GM23248 (cell line): ENCODE measurements around the gene IGF1R. TPM values are rescaled to one million over a fixed set of nuclear protein-coding genes. Genes with fewer than 3 reads are reported as not detected.

ENCODE experiments used
- DNase-seq: peaks from one replicate; pipeline ENCODE4 v3.0.0-alpha.2; 2015
- H2AFZ ChIP-seq: fragments of 200-600 bp; sonication (generic); 2 replicates; pipeline ENCODE4 v1.6.1; 2016; ENCODE audit warnings: antibody characterized with exemption
- H3F3A ChIP-seq: fragments of 200-600 bp; sonication (generic); 2 replicates; pipeline ENCODE4 v1.6.1; 2016; ENCODE audit warnings: mild to moderate bottlenecking, antibody characterized with exemption, mixed run types; ENCODE audit not compliant: insufficient read depth
- H3K27ac ChIP-seq: fragments of 200-600 bp; sonication (generic); 2 replicates; pipeline ENCODE4 v1.5.1; 2016; ENCODE audit warnings: mild to moderate bottlenecking
- H3K27me3 ChIP-seq: fragments of 200-600 bp; sonication (generic); replicated peaks from 2 replicates; pipeline ENCODE4 v1.6.1; 2016; ENCODE audit warnings: mild to moderate bottlenecking; ENCODE audit not compliant: insufficient read depth
- H3K36me3 ChIP-seq: fragments of 200-600 bp; sonication (generic); 2 replicates; pipeline ENCODE4 v1.6.1; 2016; ENCODE audit warnings: low read depth, mild to moderate bottlenecking
- H3K4me1 ChIP-seq: fragments of 200-600 bp; sonication (generic); 2 replicates; pipeline ENCODE4 v1.6.1; 2016; ENCODE audit warnings: mild to moderate bottlenecking; ENCODE audit not compliant: insufficient read depth
- H3K4me2 ChIP-seq: fragments of 200-600 bp; sonication (generic); one replicate; pipeline ENCODE4 v1.6.1; 2016; ENCODE audit warnings: mild to moderate bottlenecking; ENCODE audit not compliant: unreplicated experiment
- H3K4me3 ChIP-seq: fragments of 200-600 bp; sonication (generic); 2 replicates; pipeline ENCODE4 v1.5.1; 2016; ENCODE audit warnings: mild to moderate bottlenecking
- H3K79me2 ChIP-seq: fragments of 200-600 bp; sonication (generic); 2 replicates; pipeline ENCODE4 v1.6.1; 2016; ENCODE audit warnings: mild to moderate bottlenecking; ENCODE audit not compliant: insufficient read depth
- H3K9ac ChIP-seq: fragments of 200-600 bp; sonication (generic); 2 replicates; pipeline ENCODE4 v1.6.1; 2016; ENCODE audit warnings: mild to moderate bottlenecking
- H3K9me2 ChIP-seq: fragments of 200-600 bp; sonication (generic); 2 replicates; pipeline ENCODE4 v1.6.1; 2016; ENCODE audit warnings: mixed run types, mild to moderate bottlenecking, moderate library complexity; ENCODE audit not compliant: insufficient read depth
- H3K9me3 ChIP-seq: fragments of 200-600 bp; sonication (generic); one replicate; pipeline ENCODE4 v1.6.1; 2017; ENCODE audit warnings: low read depth
- H4K20me1 ChIP-seq: fragments of 200-600 bp; sonication (generic); 2 replicates; pipeline ENCODE4 v1.6.0; 2016; ENCODE audit not compliant: insufficient read depth
- EZH2 ChIP-seq: fragments of 200-600 bp; sonication (generic); IDR thresholded peaks from 2 replicates; pipeline ENCODE4 v1.6.1; 2018; ENCODE audit warnings: antibody characterized with exemption, mild to moderate bottlenecking; ENCODE audit not compliant: insufficient read depth, poor library complexity, severe bottlenecking
- EZH2phosphoT487 ChIP-seq: fragments of 200-600 bp; sonication (generic); IDR thresholded peaks from 2 replicates; pipeline ENCODE4 v1.6.1; 2018; ENCODE audit warnings: antibody characterized with exemption, moderate library complexity, mild to moderate bottlenecking, low read depth; ENCODE audit not compliant: insufficient read depth
- WGBS, 2 experiments: methylation state at CpG; one replicate each; pipeline ENCODE4 v1.1.6; 2015 to 2017; ENCODE audit warnings: low lambda C conversion rate in 2 of 2, low coverage in 1 of 2; ENCODE audit errors: missing lambda C conversion rate in 2 of 2; 5-methylcytosine and 5-hydroxymethylcytosine counted together
- in situ Hi-C: fragments of 300-500 bp; cut with MboI; formaldehyde crosslinking; loops from 2 replicates; pipeline ENCODE4 v1.15.0; 2020
- polyA plus RNA-seq: library from polyadenylated mRNA; unstranded; fragments of >200 nt; fragmentation: Nextera tagmentation; extraction: Ambion mirVana; gene quantifications from 2 replicates; pipeline ENCODE4 v1.2.1, GENCODE V29; 2016
- total RNA-seq: library from RNA; depleted of rRNA; stranded (reverse); fragments of >200 nt; shearing (Covaris generic); gene quantifications from 2 replicates; pipeline ENCODE4 v1.2.3, GENCODE V29; 2014

The IGF1R gene
- total and polyA plus RNA-seq, 2 experiments from 2014 or later = 22.0 to 48.6 TPM

GRCh38 chr15:98794211-98794610 lies 145.9 kb downstream of the IGF1R start:
- 84 to 88% methylated on average over 4 of the region's 4 CpGs for WGBS, 2 experiments
- H3K4me3 ChIP-seq = no peak overlapping the region
- no peaks in the 10 kb centered on the region for H3K27me3 ChIP-seq
- no peaks in the 10 kb centered on the region for H3K9me2 ChIP-seq
- no peak overlapping the region for H3K4me2 ChIP-seq
- in situ Hi-C loops = no loop called here
- no peak overlapping the region for H2AFZ ChIP-seq
- H3K79me2 ChIP-seq = peaks cover 100% of the 10 kb centered on the region
- peaks cover 20% of the 10 kb centered on the region for H4K20me1 ChIP-seq
- H3K4me1 ChIP-seq = peaks cover 39% of the 10 kb centered on the region
- TF ChIP-seq EZH2phosphoT487 (no peak), EZH2 (no peak)
- no peaks in the 10 kb centered on the region for H3K36me3 ChIP-seq
- DNase-seq = no peak
- H3F3A ChIP-seq = peaks cover 18% of the 10 kb centered on the region; the same call in 1 of the 2 replicates
- no peak overlapping the region for H3K9ac ChIP-seq
- H3K9me3 ChIP-seq = no peaks in the 10 kb centered on the region
- no peak overlapping the region for H3K27ac ChIP-seq

DNA sequence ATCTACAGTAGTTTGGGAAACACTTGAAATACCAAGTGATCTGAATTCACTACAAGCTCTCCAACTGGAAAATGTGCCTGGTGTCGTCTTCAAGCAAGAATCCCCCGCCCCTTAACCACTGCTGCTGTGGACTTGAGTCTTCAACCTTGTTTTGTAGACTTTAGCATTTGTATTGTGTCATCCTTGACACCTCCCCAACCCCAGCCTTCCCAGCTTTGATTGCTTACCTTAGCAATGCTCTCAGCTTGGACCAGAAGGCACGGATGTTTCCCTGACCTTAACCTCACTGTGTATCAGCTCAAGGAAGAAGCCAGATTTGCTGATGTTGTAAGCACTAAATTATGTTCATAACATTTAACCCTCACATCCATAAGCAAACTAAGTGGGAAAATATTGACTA lies 146.4 kb downstream of the IGF1R start:
- in situ Hi-C loops = no loop called here
- Histone ChIP-seq H3K4me1 (peaks cover 44% of the 10 kb centered on the region), H2AFZ (no peak overlapping the region), H3K36me3 (no peaks in the 10 kb centered on the region), H3K27ac (no peak overlapping the region), H3K4me3 (no peak overlapping the region), H3F3A (peaks cover 24% of the 10 kb centered on the region; the same call in 1 of the 2 replicates), H3K9me2 (no peaks in the 10 kb centered on the region), H3K4me2 (no peak overlapping the region), H3K27me3 (no peaks in the 10 kb centered on the region), H4K20me1 (peaks cover 25% of the 10 kb centered on the region), H3K9me3 (no peaks in the 10 kb centered on the region), H3K79me2 (peaks cover 100% of the 10 kb centered on the region), H3K9ac (no peak overlapping the region)
- WGBS, 2 experiments = 62 to 65% methylated on average over 3 of the region's 3 CpGs
- DNase-seq = no peak
- no peak for TF ChIP-seq EZH2
- TF ChIP-seq EZH2phosphoT487 = no peak

GRCh38 chr15:98795980-98796379 lies 147.6 kb downstream of the IGF1R start:
- H3K27ac ChIP-seq = no peak overlapping the region
- H3K36me3 ChIP-seq = no peaks in the 10 kb centered on the region
- no peaks in the 10 kb centered on the region for H3K9me2 ChIP-seq
- 92 to 94% methylated on average over 10 of the region's 10 CpGs for WGBS, 2 experiments
- H3F3A ChIP-seq = peaks cover 31% of the 10 kb centered on the region
- H4K20me1 ChIP-seq = peaks cover 31% of the 10 kb centered on the region
- H3K4me2 ChIP-seq = no peak overlapping the region
- peaks cover 99% of the 10 kb centered on the region for H3K79me2 ChIP-seq
- H3K4me1 ChIP-seq = peaks cover 49% of the 10 kb centered on the region
- H3K9me3 ChIP-seq = no peaks in the 10 kb centered on the region
- H3K4me3 ChIP-seq = no peak overlapping the region
- in situ Hi-C loops = no loop called here
- TF ChIP-seq EZH2phosphoT487 (no peak), EZH2 (no peak)
- H3K9ac ChIP-seq = no peak overlapping the region
- no peak overlapping the region for H2AFZ ChIP-seq
- no peak for DNase-seq
- no peaks in the 10 kb centered on the region for H3K27me3 ChIP-seq

DNA sequence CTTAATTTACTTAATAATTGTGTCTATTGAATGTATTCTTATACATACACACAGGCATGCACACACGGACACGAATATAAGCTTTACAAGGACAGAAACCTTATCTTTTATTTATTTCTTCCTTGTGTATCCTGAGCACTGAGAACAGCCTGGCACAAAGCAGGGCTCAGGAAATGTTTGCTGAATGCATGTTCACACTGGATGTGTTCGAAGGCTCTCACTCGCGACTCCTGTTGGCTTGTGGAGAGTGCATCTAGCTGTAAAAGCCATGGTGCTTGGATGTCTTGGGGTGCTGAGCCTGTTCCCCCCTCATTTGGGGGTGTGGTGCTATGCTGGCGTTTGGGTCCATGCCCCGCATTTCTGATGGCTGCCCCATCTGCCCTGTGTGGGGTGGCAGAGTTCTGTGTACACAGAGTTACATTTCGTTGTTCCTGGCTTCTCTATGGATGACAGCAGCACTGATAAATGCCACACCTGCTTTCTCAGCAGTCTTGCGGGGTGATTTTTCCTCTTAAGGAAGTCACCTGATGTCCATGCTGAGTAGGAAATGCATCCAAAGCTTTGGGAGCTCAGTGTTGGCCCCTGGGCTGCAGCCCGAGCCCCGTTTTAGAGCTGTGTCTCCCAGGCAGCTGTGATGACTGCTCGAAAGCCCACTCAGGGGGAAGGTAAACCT lies 148.5 kb downstream of the IGF1R start:
- TF ChIP-seq EZH2 (no peak), EZH2phosphoT487 (no peak)
- Histone ChIP-seq H3K4me3 (no peak overlapping the region), H3K9me3 (no peaks in the 10 kb centered on the region), H3K4me2 (no peak overlapping the region), H3K27ac (no peak overlapping the region), H3F3A (peaks cover 34% of the 10 kb centered on the region), H3K27me3 (no peaks in the 10 kb centered on the region), H3K36me3 (no peaks in the 10 kb centered on the region), H3K4me1 (peaks cover 49% of the 10 kb centered on the region), H3K9ac (no peak overlapping the region), H3K9me2 (no peaks in the 10 kb centered on the region), H4K20me1 (peaks cover 38% of the 10 kb centered on the region), H3K79me2 (peaks cover 99% of the 10 kb centered on the region), H2AFZ (no peak overlapping the region)
- in situ Hi-C loops = no loop called here
- 94% methylated on average over 12 of the region's 12 CpGs for WGBS, 2 experiments
- DNase-seq = no peak
